BLaER1 treated with 17β-estradiol and CSF1 and Interleukin-3, amounts not matched to agents 10 nM and 100 nM (cell line): Measurements from ENCODE around the gene CPLX1.
A peak's percentile ranks its signal among the peaks of the same experiment; 100 is the strongest.
"Not testable (repeated sequence)": the region's sequence is repeated elsewhere in the genome, so short reads cannot be mapped to it uniquely, and the experiment has no call there.

ENCODE experiments used
- H3K27ac ChIP-seq, 11 experiments: shearing (Covaris generic); formaldehyde crosslinking; 2 replicates each; pipeline ENCODE4 v1.8.1; 2022
- H3K27me3 ChIP-seq, 11 experiments: shearing (Covaris generic); formaldehyde crosslinking; 2 replicates each; pipeline ENCODE4 v1.8.1; 2022
- H3K36me3 ChIP-seq, 11 experiments: shearing (Covaris generic); formaldehyde crosslinking; 2 replicates each; pipeline ENCODE4 v1.8.1; 2022
- H3K4me1 ChIP-seq, 10 experiments: shearing (Covaris generic); formaldehyde crosslinking; 2 replicates each; pipeline ENCODE4 v1.8.1; 2022
- H3K4me2 ChIP-seq, 11 experiments: shearing (Covaris generic); formaldehyde crosslinking; 2 replicates each; pipeline ENCODE4 v1.8.1; 2022
- H3K4me3 ChIP-seq, 10 experiments: shearing (Covaris generic); formaldehyde crosslinking; 2 replicates each; pipeline ENCODE4 v1.8.1; 2022
- H3K9ac ChIP-seq, 11 experiments: shearing (Covaris generic); formaldehyde crosslinking; 2 replicates each; pipeline ENCODE4 v1.8.1; 2022
- H3K9me3 ChIP-seq, 11 experiments: shearing (Covaris generic); formaldehyde crosslinking; replicated peaks in 1 of 11; 2 replicates each; pipeline ENCODE4 v1.8.1; 2022
- H4K20me1 ChIP-seq, 11 experiments: shearing (Covaris generic); formaldehyde crosslinking; 2 replicates each; pipeline ENCODE4 v1.8.1; 2022
- Cebpa-rat ChIP-seq, 11 experiments: shearing (Covaris generic); IDR thresholded peaks; 2 replicates each; pipeline ENCODE4 v1.8.1; 2022

Gene CPLX1

GRCh38 chr4:742742-743311 lies 83.1 kb downstream of the CPLX1 start:
- H4K20me1 ChIP-seq = peaks cover 33 to 74% (median 72%) of the 10 kb centered on the region in 11 experiments
- no peak overlapping the region for H3K4me3 ChIP-seq
- peaks cover 43 to 72% (median 69%) of the 10 kb centered on the region in 11 experiments for H3K36me3 ChIP-seq
- no peak for TF ChIP-seq Cebpa-rat (IDR thresholded peaks at IDR 0.05)
- no peaks in the 10 kb centered on the region for H3K9me3 ChIP-seq
- H3K27ac ChIP-seq = no peak overlapping the region
- no peaks in the 10 kb centered on the region for H3K27me3 ChIP-seq
- H3K4me2 ChIP-seq = no peak overlapping the region
- no peak overlapping the region for H3K9ac ChIP-seq
- H3K4me1 ChIP-seq = peaks cover 0 to 13% (median 8%) of the 10 kb centered on the region in 10 experiments; a peak in 13 of 20 replicates

GRCh38 chr4:742096-742741 lies 83.7 kb downstream of the CPLX1 start:
- no peak for TF ChIP-seq Cebpa-rat (IDR thresholded peaks at IDR 0.05)
- peaks cover 0 to 19% (median 14%) of the 10 kb centered on the region in 10 experiments; a peak in 13 of 20 replicates for H3K4me1 ChIP-seq
- H3K4me3 ChIP-seq = no peak overlapping the region
- peaks cover 46 to 74% (median 71%) of the 10 kb centered on the region in 11 experiments for H3K36me3 ChIP-seq
- H3K9me3 ChIP-seq = no peaks in the 10 kb centered on the region
- no peaks in the 10 kb centered on the region for H3K27me3 ChIP-seq
- peaks cover 30 to 75% (median 73%) of the 10 kb centered on the region in 11 experiments for H4K20me1 ChIP-seq
- H3K27ac ChIP-seq = no peak overlapping the region
- no peak overlapping the region for H3K4me2 ChIP-seq
- H3K9ac ChIP-seq = no peak overlapping the region

- H3K27ac ChIP-seq = no peak overlapping the region
- H4K20me1 ChIP-seq = peaks cover 30 to 89% (median 85%) of the 10 kb centered on the region in 11 experiments
- TF ChIP-seq Cebpa-rat (IDR thresholded peaks at IDR 0.05) = no peak
- H3K9ac ChIP-seq = no peak overlapping the region
- no peak overlapping the region for H3K4me3 ChIP-seq
- H3K4me1 ChIP-seq = peaks cover 0 to 21% (median 15%) of the 10 kb centered on the region in 10 experiments; a peak in 13 of 20 replicates
- no peaks in the 10 kb centered on the region for H3K27me3 ChIP-seq
- H3K36me3 ChIP-seq = peaks cover 57 to 88% (median 83%) of the 10 kb centered on the region in 11 experiments
- no peaks in the 10 kb centered on the region for H3K9me3 ChIP-seq
- no peak overlapping the region for H3K4me2 ChIP-seq
Observed at GRCh38 chr4:740656-741282, 85.2 kb downstream of the CPLX1 start.

GRCh38 chr4:740011-740410 lies 85.9 kb downstream of the CPLX1 start:
- Histone ChIP-seq H3K27me3 (no peaks in the 10 kb centered on the region), H3K36me3 (peaks cover 65 to 96% (median 91%) of the 10 kb centered on the region in 11 experiments), H3K4me1 (peaks cover 0 to 21% (median 15%) of the 10 kb centered on the region in 10 experiments; a peak in 13 of 20 replicates), H3K9ac (no peak overlapping the region), H3K4me3 (no peak overlapping the region), H3K27ac (no peak overlapping the region), H4K20me1 (peaks cover 30 to 97% (median 88%) of the 10 kb centered on the region in 11 experiments), H3K4me2 (no peak overlapping the region), H3K9me3 (no peaks in the 10 kb centered on the region)
- TF ChIP-seq Cebpa-rat (IDR thresholded peaks at IDR 0.05) = no peak

- Histone ChIP-seq H3K9ac (no peak overlapping the region), H4K20me1 (peaks cover 30 to 100% (median 92%) of the 10 kb centered on the region in 11 experiments), H3K36me3 (peaks cover 69 to 100% (median 95%) of the 10 kb centered on the region in 11 experiments), H3K4me2 (no peak overlapping the region), H3K4me3 (no peak overlapping the region), H3K27me3 (no peaks in the 10 kb centered on the region), H3K4me1 (peaks cover 0 to 21% (median 15%) of the 10 kb centered on the region in 10 experiments; a peak in 13 of 20 replicates), H3K27ac (no peak overlapping the region), H3K9me3 (no peaks in the 10 kb centered on the region)
- no peak for TF ChIP-seq Cebpa-rat (IDR thresholded peaks at IDR 0.05)
Observed at GRCh38 chr4:739569-739968, 86.4 kb downstream of the CPLX1 start.

GRCh38 chr4:738781-739280 lies 87.1 kb downstream of the CPLX1 start:
- Histone ChIP-seq H3K4me3 (no peak overlapping the region), H3K27ac (no peak overlapping the region), H3K4me2 (peak overlapping the region in 4 of 11 experiments; percentile 18 to 56 (median 44); a peak in 4 of 22 replicates), H4K20me1 (peaks cover 23 to 99% (median 92%) of the 10 kb centered on the region in 11 experiments), H3K9ac (no peak overlapping the region), H3K9me3 (no peaks in the 10 kb centered on the region), H3K27me3 (no peaks in the 10 kb centered on the region), H3K36me3 (peaks cover 72 to 100% (median 95%) of the 10 kb centered on the region in 11 experiments), H3K4me1 (peaks cover 0 to 21% (median 15%) of the 10 kb centered on the region in 10 experiments; a peak in 13 of 20 replicates)
- no peak for TF ChIP-seq Cebpa-rat (IDR thresholded peaks at IDR 0.05)

GRCh38 chr4:736561-736960 lies 89.4 kb downstream of the CPLX1 start:
- H3K4me3 ChIP-seq, H3K9ac ChIP-seq, H3K9me3 ChIP-seq, H3K27me3 ChIP-seq, H3K27ac ChIP-seq, H3K4me2 ChIP-seq: not testable (repeated sequence)
- Histone ChIP-seq H4K20me1 (peaks cover 5 to 92% (median 85%) of the 10 kb centered on the region in 11 experiments; a peak in 21 of 22 replicates), H3K36me3 (peaks cover 88 to 93% (median 90%) of the 10 kb centered on the region in 11 experiments), H3K4me1 (peaks cover 0 to 24% (median 15%) of the 10 kb centered on the region in 10 experiments; a peak in 13 of 20 replicates)

GRCh38 chr4:735583-735982 lies 90.3 kb downstream of the CPLX1 start:
- no peak for TF ChIP-seq Cebpa-rat (IDR thresholded peaks at IDR 0.05)
- no peak overlapping the region for H3K4me3 ChIP-seq
- H3K9ac ChIP-seq = no peak overlapping the region

More at GRCh38 chr4:735583-735982, 90.3 kb downstream of the CPLX1 start:
- H3K27me3 ChIP-seq = no peaks in the 10 kb centered on the region
- H4K20me1 ChIP-seq = peaks cover 5 to 91% (median 82%) of the 10 kb centered on the region in 11 experiments; a peak in 21 of 22 replicates
- H3K4me1 ChIP-seq = peaks cover 0 to 24% (median 15%) of the 10 kb centered on the region in 10 experiments; a peak in 13 of 20 replicates
- H3K27ac ChIP-seq = no peak overlapping the region
- no peak overlapping the region for H3K4me2 ChIP-seq
- H3K36me3 ChIP-seq = peaks cover 87 to 92% (median 89%) of the 10 kb centered on the region in 11 experiments
- H3K9me3 ChIP-seq = peaks cover 0 to 8% (median 0%) of the 10 kb centered on the region in 11 experiments; a peak in 9 of 22 replicates
